ENCODE data around the gene GRIK3.

DNA sequence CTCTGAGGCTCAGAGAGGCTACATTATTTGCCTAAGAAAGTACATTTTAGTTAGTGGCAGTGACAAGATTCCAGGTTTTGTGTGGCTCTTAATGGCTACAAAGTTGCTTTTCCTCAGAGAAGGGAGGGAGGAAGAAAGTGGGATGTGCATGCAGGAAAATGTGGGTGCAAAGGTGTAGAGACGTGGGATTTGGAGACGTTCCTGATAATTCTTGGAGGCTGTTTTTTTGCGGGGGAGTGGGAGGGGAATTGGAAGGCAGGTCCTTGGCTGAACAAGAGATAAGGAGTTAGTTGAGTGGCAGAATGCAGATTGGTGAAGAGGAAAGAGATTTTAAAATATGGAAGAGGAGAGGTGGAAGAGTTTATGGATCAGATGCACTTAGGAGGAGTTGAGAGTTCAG lies 258.1 kb downstream of the GRIK3 start:
- TF ChIP-seq, protein P1, sequence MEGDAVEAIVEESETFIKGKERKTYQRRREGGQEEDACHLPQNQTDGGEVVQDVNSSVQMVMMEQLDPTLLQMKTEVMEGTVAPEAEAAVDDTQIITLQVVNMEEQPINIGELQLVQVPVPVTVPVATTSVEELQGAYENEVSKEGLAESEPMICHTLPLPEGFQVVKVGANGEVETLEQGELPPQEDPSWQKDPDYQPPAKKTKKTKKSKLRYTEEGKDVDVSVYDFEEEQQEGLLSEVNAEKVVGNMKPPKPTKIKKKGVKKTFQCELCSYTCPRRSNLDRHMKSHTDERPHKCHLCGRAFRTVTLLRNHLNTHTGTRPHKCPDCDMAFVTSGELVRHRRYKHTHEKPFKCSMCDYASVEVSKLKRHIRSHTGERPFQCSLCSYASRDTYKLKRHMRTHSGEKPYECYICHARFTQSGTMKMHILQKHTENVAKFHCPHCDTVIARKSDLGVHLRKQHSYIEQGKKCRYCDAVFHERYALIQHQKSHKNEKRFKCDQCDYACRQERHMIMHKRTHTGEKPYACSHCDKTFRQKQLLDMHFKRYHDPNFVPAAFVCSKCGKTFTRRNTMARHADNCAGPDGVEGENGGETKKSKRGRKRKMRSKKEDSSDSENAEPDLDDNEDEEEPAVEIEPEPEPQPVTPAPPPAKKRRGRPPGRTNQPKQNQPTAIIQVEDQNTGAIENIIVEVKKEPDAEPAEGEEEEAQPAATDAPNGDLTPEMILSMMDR (conservative IDR thresholded peaks at IDR 0.05; ENCODE audit: low read length): no peak
- no peak for TF ChIP-seq EZH2phosphoT487 (IDR thresholded peaks at IDR 0.05; ENCODE audit: borderline replicate concordance, low read depth, low read length)

All from OCI-LY7 (cell line).